ENCODE measurements around the gene RETREG3.

Gene RETREG3

GRCh38 chr17:42609182-42609813 is at the start of gene RETREG3, which contains the start of gene TUBG1:
RETREG3 (minus strand) TSS chr17:42609374; CDS start chr17:42609324, 50 bp downstream.
TUBG1 (plus strand) TSS chr17:42609683; CDS start chr17:42609738, 55 bp downstream.
- peak; percentile 42; the same call in 1 of the 2 replicates for TF ChIP-seq CTCF (conservative IDR thresholded peaks at IDR 0.05; ENCODE audit: low read length)
- peak; percentile 99 for DNase-seq (ENCODE audit: low read depth)
- H3K4me3 ChIP-seq (ENCODE audit: low read length): peak within 1 kb of the TSS; percentile 97

GRCh38 chr17:42657824-42658588 is 48.8 kb upstream of the RETREG3 start:
- no peak overlapping the region for H3K4me3 ChIP-seq (ENCODE audit: low read length)
- no peak for DNase-seq (ENCODE audit: low read depth)
- no peak for TF ChIP-seq CTCF (conservative IDR thresholded peaks at IDR 0.05; ENCODE audit: low read length)

- TF ChIP-seq CTCF (conservative IDR thresholded peaks at IDR 0.05; ENCODE audit: low read length): no peak
- DNase-seq (ENCODE audit: low read depth): peak; percentile 63
These were observed 46.4 kb upstream of the RETREG3 start for GRCh38 chr17:42655528-42655927.

GRCh38 chr17:42653179-42654124 is 44.3 kb upstream of the RETREG3 start:
- H3K4me3 ChIP-seq (ENCODE audit: low read length): peak overlapping the region; percentile 55
- peak; percentile 82 for DNase-seq (ENCODE audit: low read depth)

More at GRCh38 chr17:42655528-42655927, 46.4 kb upstream of the RETREG3 start:
- no peak overlapping the region for H3K4me3 ChIP-seq (ENCODE audit: low read length)

GRCh38 chr17:42651392-42651791 is 42.2 kb upstream of the RETREG3 start:
- H3K4me3 ChIP-seq (ENCODE audit: low read length): no peak overlapping the region
- no peak for TF ChIP-seq CTCF (conservative IDR thresholded peaks at IDR 0.05; ENCODE audit: low read length)
- DNase-seq (ENCODE audit: low read depth): no peak

More at GRCh38 chr17:42653179-42654124, 44.3 kb upstream of the RETREG3 start:
- TF ChIP-seq CTCF (conservative IDR thresholded peaks at IDR 0.05; ENCODE audit: low read length): no peak

GRCh38 chr17:42647778-42648177 is 38.6 kb upstream of the RETREG3 start:
- TF ChIP-seq CTCF (conservative IDR thresholded peaks at IDR 0.05; ENCODE audit: low read length): no peak
- no peak for DNase-seq (ENCODE audit: low read depth)
- no peak overlapping the region for H3K4me3 ChIP-seq (ENCODE audit: low read length)
